GM23338 (cell line): ENCODE data around the gene BLOC1S5. TPM values are rescaled to one million over a fixed set of nuclear protein-coding genes. Genes with fewer than 3 reads are reported as not detected.

Source experiments
- ATAC-seq: fragments of 200-7000 bp; cut with Tn5 transposase; 3 replicates; pipeline ENCODE4 v1.9.1; 2020
- DNase-seq: peaks from one replicate; pipeline ENCODE4 v3.0.0-alpha.2; 2015; ENCODE audit warnings: low spot score
- H2AFZ ChIP-seq: fragments of 200-600 bp; sonication (generic); 2 replicates; pipeline ENCODE4 v1.8.0; 2016; ENCODE audit warnings: antibody characterized with exemption, mild to moderate bottlenecking, moderate library complexity
- H3F3A ChIP-seq: fragments of 200-600 bp; sonication (generic); replicated peaks from 2 replicates; pipeline ENCODE4 v1.8.0; 2017; ENCODE audit warnings: antibody characterized with exemption, mixed run types, low read depth
- H3K27ac ChIP-seq: fragments of 200-600 bp; sonication (generic); 2 replicates; pipeline ENCODE4 v1.6.1; 2016; ENCODE audit warnings: low read depth
- H3K27me3 ChIP-seq: fragments of 200-600 bp; sonication (generic); 2 replicates; pipeline ENCODE4 v1.8.0; 2016; ENCODE audit warnings: mild to moderate bottlenecking, mixed run types, moderate library complexity; ENCODE audit not compliant: insufficient read depth
- H3K36me3 ChIP-seq: fragments of 200-600 bp; sonication (generic); 2 replicates; pipeline ENCODE4 v1.8.0; 2016; ENCODE audit warnings: mild to moderate bottlenecking; ENCODE audit not compliant: insufficient read depth
- H3K4me1 ChIP-seq: fragments of 200-600 bp; sonication (generic); 2 replicates; pipeline ENCODE4 v1.8.0; 2016; ENCODE audit warnings: mild to moderate bottlenecking, moderate library complexity; ENCODE audit not compliant: insufficient read depth
- H3K4me2 ChIP-seq: fragments of 200-600 bp; sonication (generic); 2 replicates; pipeline ENCODE4 v1.7.1; 2017; ENCODE audit warnings: mixed run types
- H3K4me3 ChIP-seq: fragments of 200-600 bp; sonication (generic); 2 replicates; pipeline ENCODE4 v1.6.1; 2016; ENCODE audit warnings: mixed run types
- H3K79me2 ChIP-seq: fragments of 200-600 bp; sonication (generic); replicated peaks from 2 replicates; pipeline ENCODE4 v1.8.0; 2017; ENCODE audit warnings: mild to moderate bottlenecking; ENCODE audit not compliant: insufficient read depth
- H3K9me2 ChIP-seq: fragments of 200-600 bp; sonication (generic); 2 replicates; pipeline ENCODE4 v1.8.0; 2017; ENCODE audit not compliant: insufficient read depth
- H4K20me1 ChIP-seq: fragments of 200-600 bp; sonication (generic); replicated peaks from 2 replicates; pipeline ENCODE4 v1.8.0; 2017; ENCODE audit warnings: mild to moderate bottlenecking; ENCODE audit not compliant: insufficient read depth
- H3K27ac Mint-ChIP-seq: 2 replicates; pipeline ENCODE4 v1.8.0; 2020; ENCODE audit warnings: inconsistent platforms, mild to moderate bottlenecking, moderate library complexity, mixed read lengths
- H3K27me3 Mint-ChIP-seq: 3 replicates; pipeline ENCODE4 v1.8.0; 2022; ENCODE audit warnings: low read depth, mild to moderate bottlenecking, moderate library complexity, mixed read lengths, inconsistent platforms; ENCODE audit not compliant: insufficient read depth, poor library complexity
- H3K36me3 Mint-ChIP-seq: 3 replicates; pipeline ENCODE4 v1.8.0; 2021; ENCODE audit warnings: low read depth, mild to moderate bottlenecking, inconsistent platforms, moderate library complexity, mixed read lengths
- H3K4me1 Mint-ChIP-seq: 3 replicates; pipeline ENCODE4 v1.8.0; 2020; ENCODE audit warnings: mild to moderate bottlenecking, inconsistent platforms, mixed read lengths
- H3K4me3 Mint-ChIP-seq: 3 replicates; pipeline ENCODE4 v1.8.0; 2021; ENCODE audit warnings: moderate library complexity, mild to moderate bottlenecking, inconsistent platforms, mixed read lengths
- H3K9me3 Mint-ChIP-seq: 3 replicates; pipeline ENCODE4 v1.8.0; 2020; ENCODE audit warnings: moderate library complexity, mild to moderate bottlenecking, inconsistent platforms, mixed read lengths
- CREB1 ChIP-seq: fragments of 250-450 bp; sonication (Bioruptor Pico); IDR thresholded peaks from 2 replicates; pipeline ENCODE4 v1.5.0; 2020; ENCODE audit warnings: low read depth, mild to moderate bottlenecking, moderate library complexity
- EZH2 ChIP-seq: fragments of 200-600 bp; sonication (generic); IDR thresholded peaks from one replicate; pipeline ENCODE4 v1.8.0; 2017; ENCODE audit warnings: antibody characterized with exemption, mild to moderate bottlenecking, low read depth; ENCODE audit not compliant: unreplicated experiment
- EZH2phosphoT487 ChIP-seq: fragments of 200-600 bp; sonication (generic); IDR thresholded peaks from one replicate; pipeline ENCODE4 v1.8.1; 2018; ENCODE audit warnings: antibody characterized with exemption; ENCODE audit not compliant: unreplicated experiment
- JUNB ChIP-seq: IDR thresholded peaks from one replicate; pipeline ENCODE4 v1.6.1; 2016; ENCODE audit warnings: antibody characterized with exemption; ENCODE audit not compliant: unreplicated experiment
- NANOG ChIP-seq: IDR thresholded peaks from 2 replicates; pipeline ENCODE4 v1.6.1; 2016; ENCODE audit warnings: antibody characterized with exemption, borderline replicate concordance
- POLR2AphosphoS5 ChIP-seq: IDR thresholded peaks from 2 replicates; pipeline ENCODE4 v1.6.1; 2016; ENCODE audit warnings: antibody characterized with exemption, low read depth
- STAT1 ChIP-seq: IDR thresholded peaks from one replicate; pipeline ENCODE4 v1.6.1; 2016; ENCODE audit warnings: antibody characterized with exemption; ENCODE audit not compliant: unreplicated experiment
- ZNF114 ChIP-seq: fragments of 250-450 bp; sonication (Bioruptor Pico); IDR thresholded peaks from 2 replicates; pipeline ENCODE4 v1.5.0; 2020; ENCODE audit warnings: mild to moderate bottlenecking, moderate library complexity
- ZNF331 ChIP-seq: fragments of 250-450 bp; sonication (Bioruptor Pico); IDR thresholded peaks from 2 replicates; pipeline ENCODE4 v1.5.0; 2020; ENCODE audit warnings: low read depth, mild to moderate bottlenecking, moderate library complexity
- polyA plus RNA-seq: library from polyadenylated mRNA; unstranded; fragments of >200 nt; fragmentation: Nextera tagmentation; extraction: Ambion mirVana; gene quantifications from 2 replicates; pipeline ENCODE4 v1.2.1, GENCODE V29; 2016
- total RNA-seq: library from RNA; depleted of rRNA; stranded (reverse); fragments of >200 nt; shearing (Covaris generic); gene quantifications from 2 replicates; pipeline ENCODE4 v1.2.3, GENCODE V29; 2014
- TF ChIP-seq, protein P1 (sequence below): fragments of 250-450 bp; sonication (Bioruptor Pico); IDR thresholded peaks from 2 replicates; pipeline ENCODE4 v1.5.0; 2020; ENCODE audit warnings: mild to moderate bottlenecking, moderate library complexity
- TF ChIP-seq, protein P2 (sequence below), 2 experiments: fragments of 200-600 bp in 1 of 2; sonication (generic) in 1 of 2; conservative IDR thresholded peaks; 2 replicates each; pipeline versions ENCODE4 v1.5.1 to v1.6.1; 2016 to 2017; ENCODE audit warnings: antibody characterized with exemption in 2 of 2, low read depth in 2 of 2, mild to moderate bottlenecking in 2 of 2, moderate library complexity in 1 of 2
- TF ChIP-seq, protein P3 (sequence below): IDR thresholded peaks from one replicate; pipeline ENCODE4 v1.6.1; 2018; ENCODE audit warnings: antibody characterized with exemption; ENCODE audit not compliant: unreplicated experiment
- TF ChIP-seq, protein P4 (sequence below): IDR thresholded peaks from 2 replicates; pipeline ENCODE4 v1.6.1; 2016; ENCODE audit warnings: antibody characterized with exemption

BLOC1S5 gene
- total and polyA plus RNA-seq, 2 experiments from 2014 or later: 14.9 to 16.6 TPM

DNA sequence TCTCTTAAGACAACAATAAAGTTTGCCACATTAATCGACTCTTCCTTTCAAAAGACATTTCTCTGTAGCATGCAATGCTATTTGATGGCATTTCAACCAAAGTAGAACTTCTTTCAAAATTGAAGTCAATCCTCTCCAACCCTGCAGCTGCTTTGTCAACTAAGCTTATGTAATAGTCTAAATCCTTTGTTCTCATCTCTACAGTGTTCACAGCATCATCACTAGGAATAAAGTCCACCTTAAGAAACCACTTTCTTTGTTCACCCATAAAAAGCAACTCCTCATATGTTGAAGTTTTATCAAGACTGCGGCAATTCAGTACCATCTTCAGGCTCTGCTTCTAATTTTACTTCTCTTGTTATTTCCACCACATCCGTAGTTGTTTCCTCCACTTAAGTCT is 11.5 kb upstream of the BLOC1S5 start:
- Histone ChIP-seq H3K27ac (no peak overlapping the region), H3K4me3 (no peak overlapping the region), H3K4me1 (no peaks in the 10 kb centered on the region), H3K27me3 (no peaks in the 10 kb centered on the region), H4K20me1 (peaks cover 10% of the 10 kb centered on the region; the same call in 1 of the 2 replicates), H3F3A (no peaks in the 10 kb centered on the region), H3K9me2 (peaks cover 5% of the 10 kb centered on the region; the same call in 1 of the 2 replicates), H2AFZ (no peak overlapping the region), H3K4me2 (no peak overlapping the region), H3K36me3 (peaks cover 5% of the 10 kb centered on the region; the same call in 1 of the 2 replicates), H3K79me2 (no peaks in the 10 kb centered on the region)
- TF ChIP-seq EZH2 (no peak), ZNF331 (CRISPR knock-in tag) (no peak), STAT1 (no peak), ZNF114 (CRISPR knock-in tag) (no peak), CREB1 (CRISPR knock-in tag) (no peak), EZH2phosphoT487 (no peak), NANOG (no peak), JUNB (no peak), POLR2AphosphoS5 (no peak)
- TF ChIP-seq, protein P1, sequence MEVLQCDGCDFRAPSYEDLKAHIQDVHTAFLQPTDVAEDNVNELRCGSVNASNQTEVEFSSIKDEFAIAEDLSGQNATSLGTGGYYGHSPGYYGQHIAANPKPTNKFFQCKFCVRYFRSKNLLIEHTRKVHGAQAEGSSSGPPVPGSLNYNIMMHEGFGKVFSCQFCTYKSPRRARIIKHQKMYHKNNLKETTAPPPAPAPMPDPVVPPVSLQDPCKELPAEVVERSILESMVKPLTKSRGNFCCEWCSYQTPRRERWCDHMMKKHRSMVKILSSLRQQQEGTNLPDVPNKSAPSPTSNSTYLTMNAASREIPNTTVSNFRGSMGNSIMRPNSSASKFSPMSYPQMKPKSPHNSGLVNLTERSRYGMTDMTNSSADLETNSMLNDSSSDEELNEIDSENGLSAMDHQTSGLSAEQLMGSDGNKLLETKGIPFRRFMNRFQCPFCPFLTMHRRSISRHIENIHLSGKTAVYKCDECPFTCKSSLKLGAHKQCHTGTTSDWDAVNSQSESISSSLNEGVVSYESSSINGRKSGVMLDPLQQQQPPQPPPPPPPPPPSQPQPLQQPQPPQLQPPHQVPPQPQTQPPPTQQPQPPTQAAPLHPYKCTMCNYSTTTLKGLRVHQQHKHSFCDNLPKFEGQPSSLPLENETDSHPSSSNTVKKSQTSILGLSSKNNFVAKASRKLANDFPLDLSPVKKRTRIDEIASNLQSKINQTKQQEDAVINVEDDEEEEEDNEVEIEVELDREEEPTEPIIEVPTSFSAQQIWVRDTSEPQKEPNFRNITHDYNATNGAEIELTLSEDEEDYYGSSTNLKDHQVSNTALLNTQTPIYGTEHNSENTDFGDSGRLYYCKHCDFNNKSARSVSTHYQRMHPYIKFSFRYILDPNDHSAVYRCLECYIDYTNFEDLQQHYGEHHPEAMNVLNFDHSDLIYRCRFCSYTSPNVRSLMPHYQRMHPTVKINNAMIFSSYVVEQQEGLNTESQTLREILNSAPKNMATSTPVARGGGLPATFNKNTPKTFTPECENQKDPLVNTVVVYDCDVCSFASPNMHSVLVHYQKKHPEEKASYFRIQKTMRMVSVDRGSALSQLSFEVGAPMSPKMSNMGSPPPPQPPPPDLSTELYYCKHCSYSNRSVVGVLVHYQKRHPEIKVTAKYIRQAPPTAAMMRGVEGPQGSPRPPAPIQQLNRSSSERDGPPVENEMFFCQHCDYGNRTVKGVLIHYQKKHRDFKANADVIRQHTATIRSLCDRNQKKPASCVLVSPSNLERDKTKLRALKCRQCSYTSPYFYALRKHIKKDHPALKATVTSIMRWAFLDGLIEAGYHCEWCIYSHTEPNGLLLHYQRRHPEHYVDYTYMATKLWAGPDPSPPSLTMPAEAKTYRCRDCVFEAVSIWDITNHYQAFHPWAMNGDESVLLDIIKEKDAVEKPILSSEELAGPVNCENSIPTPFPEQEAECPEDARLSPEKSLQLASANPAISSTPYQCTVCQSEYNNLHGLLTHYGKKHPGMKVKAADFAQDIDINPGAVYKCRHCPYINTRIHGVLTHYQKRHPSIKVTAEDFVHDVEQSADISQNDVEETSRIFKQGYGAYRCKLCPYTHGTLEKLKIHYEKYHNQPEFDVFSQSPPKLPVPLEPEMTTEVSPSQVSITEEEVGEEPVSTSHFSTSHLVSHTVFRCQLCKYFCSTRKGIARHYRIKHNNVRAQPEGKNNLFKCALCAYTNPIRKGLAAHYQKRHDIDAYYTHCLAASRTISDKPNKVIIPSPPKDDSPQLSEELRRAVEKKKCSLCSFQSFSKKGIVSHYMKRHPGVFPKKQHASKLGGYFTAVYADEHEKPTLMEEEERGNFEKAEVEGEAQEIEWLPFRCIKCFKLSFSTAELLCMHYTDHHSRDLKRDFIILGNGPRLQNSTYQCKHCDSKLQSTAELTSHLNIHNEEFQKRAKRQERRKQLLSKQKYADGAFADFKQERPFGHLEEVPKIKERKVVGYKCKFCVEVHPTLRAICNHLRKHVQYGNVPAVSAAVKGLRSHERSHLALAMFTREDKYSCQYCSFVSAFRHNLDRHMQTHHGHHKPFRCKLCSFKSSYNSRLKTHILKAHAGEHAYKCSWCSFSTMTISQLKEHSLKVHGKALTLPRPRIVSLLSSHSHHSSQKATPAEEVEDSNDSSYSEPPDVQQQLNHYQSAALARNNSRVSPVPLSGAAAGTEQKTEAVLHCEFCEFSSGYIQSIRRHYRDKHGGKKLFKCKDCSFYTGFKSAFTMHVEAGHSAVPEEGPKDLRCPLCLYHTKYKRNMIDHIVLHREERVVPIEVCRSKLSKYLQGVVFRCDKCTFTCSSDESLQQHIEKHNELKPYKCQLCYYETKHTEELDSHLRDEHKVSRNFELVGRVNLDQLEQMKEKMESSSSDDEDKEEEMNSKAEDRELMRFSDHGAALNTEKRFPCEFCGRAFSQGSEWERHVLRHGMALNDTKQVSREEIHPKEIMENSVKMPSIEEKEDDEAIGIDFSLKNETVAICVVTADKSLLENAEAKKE (CRISPR knock-in tag): no peak
- TF ChIP-seq, protein P2, sequence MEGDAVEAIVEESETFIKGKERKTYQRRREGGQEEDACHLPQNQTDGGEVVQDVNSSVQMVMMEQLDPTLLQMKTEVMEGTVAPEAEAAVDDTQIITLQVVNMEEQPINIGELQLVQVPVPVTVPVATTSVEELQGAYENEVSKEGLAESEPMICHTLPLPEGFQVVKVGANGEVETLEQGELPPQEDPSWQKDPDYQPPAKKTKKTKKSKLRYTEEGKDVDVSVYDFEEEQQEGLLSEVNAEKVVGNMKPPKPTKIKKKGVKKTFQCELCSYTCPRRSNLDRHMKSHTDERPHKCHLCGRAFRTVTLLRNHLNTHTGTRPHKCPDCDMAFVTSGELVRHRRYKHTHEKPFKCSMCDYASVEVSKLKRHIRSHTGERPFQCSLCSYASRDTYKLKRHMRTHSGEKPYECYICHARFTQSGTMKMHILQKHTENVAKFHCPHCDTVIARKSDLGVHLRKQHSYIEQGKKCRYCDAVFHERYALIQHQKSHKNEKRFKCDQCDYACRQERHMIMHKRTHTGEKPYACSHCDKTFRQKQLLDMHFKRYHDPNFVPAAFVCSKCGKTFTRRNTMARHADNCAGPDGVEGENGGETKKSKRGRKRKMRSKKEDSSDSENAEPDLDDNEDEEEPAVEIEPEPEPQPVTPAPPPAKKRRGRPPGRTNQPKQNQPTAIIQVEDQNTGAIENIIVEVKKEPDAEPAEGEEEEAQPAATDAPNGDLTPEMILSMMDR (conservative IDR thresholded peaks at IDR 0.05; ENCODE audit: low read depth in 2 of 2): no peak
- TF ChIP-seq, protein P3, sequence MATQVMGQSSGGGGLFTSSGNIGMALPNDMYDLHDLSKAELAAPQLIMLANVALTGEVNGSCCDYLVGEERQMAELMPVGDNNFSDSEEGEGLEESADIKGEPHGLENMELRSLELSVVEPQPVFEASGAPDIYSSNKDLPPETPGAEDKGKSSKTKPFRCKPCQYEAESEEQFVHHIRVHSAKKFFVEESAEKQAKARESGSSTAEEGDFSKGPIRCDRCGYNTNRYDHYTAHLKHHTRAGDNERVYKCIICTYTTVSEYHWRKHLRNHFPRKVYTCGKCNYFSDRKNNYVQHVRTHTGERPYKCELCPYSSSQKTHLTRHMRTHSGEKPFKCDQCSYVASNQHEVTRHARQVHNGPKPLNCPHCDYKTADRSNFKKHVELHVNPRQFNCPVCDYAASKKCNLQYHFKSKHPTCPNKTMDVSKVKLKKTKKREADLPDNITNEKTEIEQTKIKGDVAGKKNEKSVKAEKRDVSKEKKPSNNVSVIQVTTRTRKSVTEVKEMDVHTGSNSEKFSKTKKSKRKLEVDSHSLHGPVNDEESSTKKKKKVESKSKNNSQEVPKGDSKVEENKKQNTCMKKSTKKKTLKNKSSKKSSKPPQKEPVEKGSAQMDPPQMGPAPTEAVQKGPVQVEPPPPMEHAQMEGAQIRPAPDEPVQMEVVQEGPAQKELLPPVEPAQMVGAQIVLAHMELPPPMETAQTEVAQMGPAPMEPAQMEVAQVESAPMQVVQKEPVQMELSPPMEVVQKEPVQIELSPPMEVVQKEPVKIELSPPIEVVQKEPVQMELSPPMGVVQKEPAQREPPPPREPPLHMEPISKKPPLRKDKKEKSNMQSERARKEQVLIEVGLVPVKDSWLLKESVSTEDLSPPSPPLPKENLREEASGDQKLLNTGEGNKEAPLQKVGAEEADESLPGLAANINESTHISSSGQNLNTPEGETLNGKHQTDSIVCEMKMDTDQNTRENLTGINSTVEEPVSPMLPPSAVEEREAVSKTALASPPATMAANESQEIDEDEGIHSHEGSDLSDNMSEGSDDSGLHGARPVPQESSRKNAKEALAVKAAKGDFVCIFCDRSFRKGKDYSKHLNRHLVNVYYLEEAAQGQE: no peak
- TF ChIP-seq, protein P4, sequence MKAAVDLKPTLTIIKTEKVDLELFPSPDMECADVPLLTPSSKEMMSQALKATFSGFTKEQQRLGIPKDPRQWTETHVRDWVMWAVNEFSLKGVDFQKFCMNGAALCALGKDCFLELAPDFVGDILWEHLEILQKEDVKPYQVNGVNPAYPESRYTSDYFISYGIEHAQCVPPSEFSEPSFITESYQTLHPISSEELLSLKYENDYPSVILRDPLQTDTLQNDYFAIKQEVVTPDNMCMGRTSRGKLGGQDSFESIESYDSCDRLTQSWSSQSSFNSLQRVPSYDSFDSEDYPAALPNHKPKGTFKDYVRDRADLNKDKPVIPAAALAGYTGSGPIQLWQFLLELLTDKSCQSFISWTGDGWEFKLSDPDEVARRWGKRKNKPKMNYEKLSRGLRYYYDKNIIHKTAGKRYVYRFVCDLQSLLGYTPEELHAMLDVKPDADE: no peak
- no peak for DNase-seq
- Mint-ChIP-seq H3K27me3 (peaks cover 3% of the 10 kb centered on the region), H3K4me3 (no peak overlapping the region), H3K27ac (no peak overlapping the region), H3K9me3 (no peaks in the 10 kb centered on the region), H3K36me3 (peaks cover 26% of the 10 kb centered on the region), H3K4me1 (no peaks in the 10 kb centered on the region)
- ATAC-seq: no peak
